Activated CD4-positive, alpha-beta memory T cell treated with anti-CD3 and anti-CD28 coated beads, Interleukin-2, amount 10 ng/mL, durations not matched to agents 7 days and 5 days (primary cell): ENCODE results near the gene TPTE2. TPM values are rescaled to one million over a fixed set of nuclear protein-coding genes. Genes with fewer than 3 reads are reported as not detected.
"Not testable (repeated sequence)": the region's sequence is repeated elsewhere in the genome, so short reads cannot be mapped to it uniquely, and the experiment has no call there.

ENCODE experiments used
- CTCF ChIA-PET: fragments of 350-600 bp; sonication (Branson Sonifier 250); formaldehyde crosslinking; loops from one replicate; lab custom pipeline; 2021; ENCODE audit warnings: antibody characterized with exemption, inconsistent platforms; lab: Charles Lee
- POLR2A ChIA-PET: fragments of 350-600 bp; sonication (Branson Sonifier 250); formaldehyde crosslinking; loops from one replicate; lab custom pipeline; 2021; ENCODE audit warnings: antibody characterized with exemption; lab: Charles Lee
- DNase-seq: peaks from one replicate; pipeline ENCODE4 v3.0.0-alpha.2; 2020
- H3K27ac Mint-ChIP-seq: one replicate; pipeline ENCODE4 v1.8.0; 2021; ENCODE audit warnings: mild to moderate bottlenecking, mixed read lengths
- H3K27me3 Mint-ChIP-seq: one replicate; pipeline ENCODE4 v1.8.0; 2021; ENCODE audit warnings: mixed read lengths
- H3K36me3 Mint-ChIP-seq: one replicate; pipeline ENCODE4 v1.8.0; 2021; ENCODE audit warnings: low read depth, mixed read lengths
- H3K4me1 Mint-ChIP-seq: one replicate; pipeline ENCODE4 v1.8.0; 2021; ENCODE audit warnings: mixed read lengths
- H3K4me3 Mint-ChIP-seq: one replicate; pipeline ENCODE4 v1.8.0; 2021; ENCODE audit warnings: mild to moderate bottlenecking, mixed read lengths
- H3K9me3 Mint-ChIP-seq: one replicate; pipeline ENCODE4 v1.8.0; 2021; ENCODE audit warnings: mixed read lengths
- total RNA-seq, 2 experiments: library from RNA; stranded (reverse); gene quantifications; one replicate each; pipeline ENCODE4 v1.2.3, GENCODE V29; 2021

TPTE2 gene
- total RNA-seq, result under 1 TPM; 0.18 to 0.30 TPM

GRCh38 chr13:19561127-19561582 lies at the start of gene TPTE2:
Gene TPTE2 (minus strand): TSS chr13:19561532. CDS start chr13:19503234, 58,298 bp downstream.
- POLR2A ChIA-PET, DNase-seq, H3K4me1 Mint-ChIP-seq, H3K27me3 Mint-ChIP-seq, H3K4me3 Mint-ChIP-seq, H3K9me3 Mint-ChIP-seq, H3K36me3 Mint-ChIP-seq, CTCF ChIA-PET, H3K27ac Mint-ChIP-seq: not testable (repeated sequence)

GRCh38 chr13:19607523-19608078 lies 46.3 kb upstream of the TPTE2 start:
- ChIA-PET POLR2A (no interaction called here), CTCF (no interaction called here)
- H3K4me1 Mint-ChIP-seq, result no peaks in the 10 kb centered on the region
- H3K36me3 Mint-ChIP-seq, result peaks cover 5% of the 10 kb centered on the region
- H3K9me3 Mint-ChIP-seq, result peaks cover 11% of the 10 kb centered on the region
- peaks cover 18% of the 10 kb centered on the region for H3K27me3 Mint-ChIP-seq
- no peak for DNase-seq
- H3K27ac Mint-ChIP-seq, result no peak overlapping the region
- no peak overlapping the region for H3K4me3 Mint-ChIP-seq

GRCh38 chr13:19606737-19607136 lies 45.4 kb upstream of the TPTE2 start:
- DNase-seq, result no peak
- Mint-ChIP-seq H3K4me1 (no peaks in the 10 kb centered on the region), H3K27ac (no peak overlapping the region), H3K9me3 (peaks cover 11% of the 10 kb centered on the region), H3K36me3 (peaks cover 5% of the 10 kb centered on the region), H3K27me3 (peaks cover 22% of the 10 kb centered on the region), H3K4me3 (no peak overlapping the region)
- ChIA-PET CTCF (interaction anchor here (0.7 kb wide), 1 partner anchor 26 kb away, joined by 3 read pairs; no protein-coding TSS in a partner anchor), POLR2A (no interaction called here)

- ChIA-PET POLR2A (no interaction called here), CTCF (no interaction called here)
- peaks cover 5% of the 10 kb centered on the region for H3K36me3 Mint-ChIP-seq
Observed at GRCh38 chr13:19606152-19606551, 44.8 kb upstream of the TPTE2 start.

GRCh38 chr13:19605161-19605955 lies 44.0 kb upstream of the TPTE2 start:
- no peak overlapping the region for H3K27ac Mint-ChIP-seq
- peaks cover 11% of the 10 kb centered on the region for H3K9me3 Mint-ChIP-seq
- no peak overlapping the region for H3K4me3 Mint-ChIP-seq
- peaks cover 5% of the 10 kb centered on the region for H3K36me3 Mint-ChIP-seq
- H3K4me1 Mint-ChIP-seq, result no peaks in the 10 kb centered on the region
- no peak for DNase-seq
- POLR2A ChIA-PET, result no interaction called here
- peaks cover 25% of the 10 kb centered on the region for H3K27me3 Mint-ChIP-seq
- CTCF ChIA-PET, result no interaction called here

More at GRCh38 chr13:19606152-19606551, 44.8 kb upstream of the TPTE2 start:
- no peak for DNase-seq
- Mint-ChIP-seq H3K4me3 (no peak overlapping the region), H3K27me3 (peaks cover 22% of the 10 kb centered on the region), H3K4me1 (no peaks in the 10 kb centered on the region), H3K27ac (no peak overlapping the region), H3K9me3 (peaks cover 11% of the 10 kb centered on the region)

- Mint-ChIP-seq H3K27me3 (peaks cover 32% of the 10 kb centered on the region), H3K36me3 (peaks cover 5% of the 10 kb centered on the region), H3K9me3 (peaks cover 11% of the 10 kb centered on the region), H3K4me3 (no peak overlapping the region), H3K4me1 (no peaks in the 10 kb centered on the region), H3K27ac (no peak overlapping the region)
- ChIA-PET POLR2A (no interaction called here), CTCF (no interaction called here)
- DNase-seq, result no peak
Observed at GRCh38 chr13:19604306-19604705, 43.0 kb upstream of the TPTE2 start.

GRCh38 chr13:19601749-19602725 lies 40.7 kb upstream of the TPTE2 start:
- ChIA-PET POLR2A (no interaction called here), CTCF (no interaction called here)
- peak; percentile 38 for DNase-seq
- H3K27me3 Mint-ChIP-seq, result peaks cover 32% of the 10 kb centered on the region
- peaks cover 11% of the 10 kb centered on the region for H3K9me3 Mint-ChIP-seq
- peaks cover 5% of the 10 kb centered on the region for H3K36me3 Mint-ChIP-seq
- H3K27ac Mint-ChIP-seq, result no peak overlapping the region
- H3K4me3 Mint-ChIP-seq, result peak overlapping the region; percentile 27
- H3K4me1 Mint-ChIP-seq, result no peaks in the 10 kb centered on the region

GRCh38 chr13:19597523-19597922 lies 36.2 kb upstream of the TPTE2 start:
- Mint-ChIP-seq H3K27me3 (peaks cover 20% of the 10 kb centered on the region), H3K9me3 (no peaks in the 10 kb centered on the region), H3K4me1 (peaks cover 2% of the 10 kb centered on the region), H3K27ac (no peak overlapping the region), H3K36me3 (no peaks in the 10 kb centered on the region), H3K4me3 (no peak overlapping the region)
- ChIA-PET CTCF (no interaction called here), POLR2A (no interaction called here)
- DNase-seq, result no peak

- H3K36me3 Mint-ChIP-seq, result no peaks in the 10 kb centered on the region
- H3K27me3 Mint-ChIP-seq, result peaks cover 17% of the 10 kb centered on the region
- no peaks in the 10 kb centered on the region for H3K9me3 Mint-ChIP-seq
- CTCF ChIA-PET, result no interaction called here
- POLR2A ChIA-PET, result no interaction called here
- no peak overlapping the region for H3K27ac Mint-ChIP-seq
- H3K4me3 Mint-ChIP-seq, result no peak overlapping the region
- H3K4me1 Mint-ChIP-seq, result peaks cover 2% of the 10 kb centered on the region
- no peak for DNase-seq
Observed at GRCh38 chr13:19596960-19597361, 35.6 kb upstream of the TPTE2 start.

GRCh38 chr13:19596086-19596485 lies 34.8 kb upstream of the TPTE2 start:
- H3K36me3 Mint-ChIP-seq, result no peaks in the 10 kb centered on the region
- no peak overlapping the region for H3K4me3 Mint-ChIP-seq
- peaks cover 17% of the 10 kb centered on the region for H3K27me3 Mint-ChIP-seq
- POLR2A ChIA-PET, result no interaction called here
- H3K9me3 Mint-ChIP-seq, result no peaks in the 10 kb centered on the region
- CTCF ChIA-PET, result no interaction called here
- peaks cover 2% of the 10 kb centered on the region for H3K4me1 Mint-ChIP-seq
- H3K27ac Mint-ChIP-seq, result no peak overlapping the region
- DNase-seq, result no peak

GRCh38 chr13:19592657-19593180 lies 31.4 kb upstream of the TPTE2 start:
- H3K4me1 Mint-ChIP-seq, result peaks cover 6% of the 10 kb centered on the region
- no peak overlapping the region for H3K4me3 Mint-ChIP-seq
- H3K9me3 Mint-ChIP-seq, result no peaks in the 10 kb centered on the region
- DNase-seq, result no peak
- H3K27ac Mint-ChIP-seq, result no peak overlapping the region
- CTCF ChIA-PET, result interaction anchor here (0.6 kb wide), 1 partner anchor 1427 kb away, joined by 4 read pairs; no protein-coding TSS in a partner anchor
- POLR2A ChIA-PET, result no interaction called here
- H3K36me3 Mint-ChIP-seq, result no peaks in the 10 kb centered on the region
- peaks cover 6% of the 10 kb centered on the region for H3K27me3 Mint-ChIP-seq

GRCh38 chr13:19591864-19592263 lies 30.5 kb upstream of the TPTE2 start:
- H3K27me3 Mint-ChIP-seq, result peaks cover 6% of the 10 kb centered on the region
- no peak for DNase-seq
- H3K36me3 Mint-ChIP-seq, result no peaks in the 10 kb centered on the region
- no peak overlapping the region for H3K27ac Mint-ChIP-seq
- ChIA-PET CTCF (no interaction called here), POLR2A (no interaction called here)
- H3K4me1 Mint-ChIP-seq, result peaks cover 15% of the 10 kb centered on the region
- H3K4me3 Mint-ChIP-seq, result no peak overlapping the region
- H3K9me3 Mint-ChIP-seq, result no peaks in the 10 kb centered on the region
